Measurements from ENCODE around the gene OCSTAMP. TPM values are rescaled to one million over a fixed set of nuclear protein-coding genes. Genes with fewer than 3 reads are reported as not detected.

OCSTAMP gene, protein sequence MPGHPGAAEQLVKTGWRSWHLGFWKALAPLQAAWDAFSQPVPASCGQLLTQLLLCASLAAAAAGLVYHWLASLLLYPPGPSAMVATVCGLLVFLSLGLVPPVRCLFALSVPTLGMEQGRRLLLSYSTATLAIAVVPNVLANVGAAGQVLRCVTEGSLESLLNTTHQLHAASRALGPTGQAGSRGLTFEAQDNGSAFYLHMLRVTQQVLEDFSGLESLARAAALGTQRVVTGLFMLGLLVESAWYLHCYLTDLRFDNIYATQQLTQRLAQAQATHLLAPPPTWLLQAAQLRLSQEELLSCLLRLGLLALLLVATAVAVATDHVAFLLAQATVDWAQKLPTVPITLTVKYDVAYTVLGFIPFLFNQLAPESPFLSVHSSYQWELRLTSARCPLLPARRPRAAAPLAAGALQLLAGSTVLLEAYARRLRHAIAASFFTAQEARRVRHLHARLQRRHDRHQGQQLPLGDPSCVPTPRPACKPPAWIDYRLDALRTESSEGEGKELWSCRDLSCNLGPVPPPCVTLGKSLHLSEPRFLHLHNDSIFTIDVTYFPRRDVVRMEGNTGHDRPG
- total RNA-seq (2022; extraction: Qiagen RNA extraction; ENCODE audit: low read depth), result not detected in 5 replicates

DNA sequence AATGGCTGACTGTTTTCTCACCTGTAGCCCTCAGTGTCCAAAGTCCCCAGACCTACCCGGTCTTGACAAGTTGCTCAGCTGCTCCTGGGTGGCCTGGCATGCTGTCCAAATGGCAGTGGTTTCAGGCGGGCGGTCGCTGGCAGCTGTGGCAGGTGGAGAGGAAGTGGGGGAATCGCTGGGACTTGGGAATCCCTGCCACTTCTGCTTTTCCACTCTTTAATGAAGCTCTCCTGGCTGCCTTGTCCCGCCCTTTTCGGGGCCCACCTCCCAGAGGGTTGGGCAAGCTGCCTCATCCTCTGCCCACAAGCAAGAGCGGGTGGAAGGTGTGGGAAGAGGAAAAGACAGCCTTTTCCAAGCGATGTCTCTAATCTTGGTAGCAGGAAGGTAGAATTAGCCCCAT is at the start of gene OCSTAMP:
TSS of gene OCSTAMP (minus strand) at position 194 of the 400 bp plus-strand sequence. CDS start at position 100, 94 bp downstream.

DNA sequence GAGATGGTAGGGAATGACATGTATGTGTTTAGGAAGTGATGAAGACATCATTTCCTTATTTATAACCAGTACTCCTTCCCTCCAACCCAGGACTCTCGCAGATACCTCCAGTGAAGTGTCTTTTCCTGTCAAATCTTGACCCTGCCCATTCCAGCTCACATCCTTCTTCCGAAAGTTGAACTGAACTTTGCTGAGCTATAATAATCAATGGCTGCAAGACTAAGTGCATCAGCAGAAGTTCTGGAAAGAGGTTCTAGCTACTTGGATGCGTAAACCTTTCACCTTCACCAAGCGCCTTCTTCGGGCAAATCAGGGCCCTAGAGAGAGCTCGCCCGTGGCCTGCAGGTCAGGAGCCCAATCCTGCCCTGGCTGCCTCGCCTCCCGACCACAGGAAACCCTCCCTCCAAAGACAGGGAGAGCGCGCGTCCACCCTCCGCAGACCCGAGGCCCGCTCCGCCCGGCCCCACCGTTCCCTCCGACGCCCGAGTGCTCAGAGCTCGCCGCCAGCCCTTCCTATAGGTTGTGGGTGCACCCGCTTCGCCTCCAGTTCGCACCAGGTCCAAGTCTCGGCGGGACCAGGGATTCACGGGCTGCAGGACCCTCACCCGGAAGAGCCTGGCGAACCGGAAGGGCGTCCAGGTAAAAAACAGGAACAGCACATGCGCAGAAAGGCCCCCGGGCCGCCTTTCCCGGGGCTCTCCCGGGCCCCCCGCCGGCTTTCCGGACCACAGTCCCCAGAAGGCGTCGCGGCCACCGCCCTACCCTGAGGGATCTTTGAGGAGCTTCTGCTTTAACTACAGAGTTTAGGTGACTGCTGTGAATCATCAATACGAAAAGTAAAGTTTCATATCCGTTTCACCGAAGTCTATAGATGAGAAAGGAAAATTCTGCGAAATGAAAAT is 37.3 kb downstream of the OCSTAMP start, which contains the start of gene ZNF334:
TSS of gene ZNF334 (minus strand) at position 617 of the 902 bp plus-strand sequence. CDS start 1,457 bp downstream, outside the sequence.

Other genes starting within 250 kb of the OCSTAMP start
- gene CDH22, start 242.2 kb downstream of the OCSTAMP start, total RNA-seq (2022; extraction: Qiagen RNA extraction; ENCODE audit: low read depth), result 0.03 to 0.07 TPM (median 0.04 TPM) in 4 of 5 replicates, not detected in the other
- gene ELMO2, start 144.0 kb downstream of the OCSTAMP start, total RNA-seq (2022; extraction: Qiagen RNA extraction; ENCODE audit: low read depth), result 17.5 to 22.6 TPM (median 21.4 TPM) in 5 replicates
- not detected in 5 replicates for gene ZNF334, start 37.1 kb downstream of the OCSTAMP start, total RNA-seq (2022; extraction: Qiagen RNA extraction; ENCODE audit: low read depth)
- 0.12 TPM in 1 of 5 replicates, not detected in the others for gene SLC13A3, start 100.8 kb upstream of the OCSTAMP start, total RNA-seq (2022; extraction: Qiagen RNA extraction; ENCODE audit: low read depth)
- gene TP53RK, start 138.8 kb upstream of the OCSTAMP start, total RNA-seq (2022; extraction: Qiagen RNA extraction; ENCODE audit: low read depth), result 13.1 to 17.6 TPM (median 13.7 TPM) in 5 replicates
- gene SLC2A10, start 159.0 kb upstream of the OCSTAMP start, total RNA-seq (2022; extraction: Qiagen RNA extraction; ENCODE audit: low read depth), result not detected in 5 replicates